Fibroblast of the conjunctiva (primary cell): ENCODE results near the gene DNAI1.

Experiments
- DNase-seq: peaks from one replicate; pipeline ENCODE4 v3.0.0-alpha.2; 2010; ENCODE audit warnings: low read depth

The DNAI1 gene

DNA sequence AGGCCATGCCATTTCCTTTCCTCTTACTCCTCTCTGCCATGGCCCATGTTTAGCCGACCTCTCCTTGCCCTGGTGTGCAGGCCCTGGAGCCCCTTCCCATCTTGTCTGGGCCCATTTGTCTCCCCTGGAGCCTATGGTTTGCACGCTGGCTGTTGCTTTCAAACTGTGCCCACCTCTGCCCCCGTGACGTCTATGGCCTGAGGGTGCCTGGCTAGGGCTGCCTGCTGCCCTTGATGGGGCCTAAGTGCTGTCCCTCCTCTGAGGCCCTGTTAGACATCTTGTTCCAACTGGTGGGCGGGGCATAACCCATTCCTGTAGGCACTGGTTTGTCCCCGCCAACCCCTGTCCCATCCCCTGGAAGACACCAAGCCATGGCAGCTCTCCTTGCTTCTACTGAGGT is 86.9 kb downstream of the DNAI1 start:
- no peak for DNase-seq

DNA sequence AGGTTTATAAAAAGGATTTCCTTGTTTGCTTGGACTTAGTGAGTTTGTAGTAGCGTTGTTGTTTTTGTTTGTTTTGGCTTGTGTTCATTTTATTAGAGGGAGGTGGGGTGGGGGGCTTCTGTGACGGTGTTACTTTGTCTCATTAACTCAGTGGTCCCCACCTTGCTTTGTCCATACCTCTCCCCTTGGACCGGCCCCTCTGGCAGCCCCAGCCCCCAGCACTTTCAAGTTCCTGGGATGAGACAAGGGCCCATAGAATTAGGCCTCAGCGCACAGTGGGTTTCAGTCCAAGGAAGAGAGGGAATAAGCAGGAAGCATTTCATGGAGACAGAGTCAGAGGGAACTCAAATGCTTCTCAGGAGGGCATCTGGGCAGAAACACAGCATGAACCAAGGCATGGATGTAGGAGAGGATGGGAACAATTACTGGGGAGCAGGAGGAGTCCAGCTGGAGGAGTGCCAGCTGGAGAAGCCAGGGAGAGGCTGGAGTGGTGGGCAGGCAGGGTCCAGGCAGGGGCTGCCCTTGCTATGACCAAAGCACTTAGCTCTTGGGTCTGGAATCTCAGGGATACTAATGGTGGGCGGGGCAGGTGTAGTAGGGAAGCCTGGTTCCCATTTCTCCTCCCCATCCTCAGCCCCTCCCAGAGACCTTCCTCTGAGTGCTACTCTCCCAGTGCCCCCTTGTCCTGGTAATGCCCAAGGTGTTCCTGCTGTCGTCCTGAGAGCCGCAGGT is 87.7 kb downstream of the DNAI1 start:
- no peak for DNase-seq

DNA sequence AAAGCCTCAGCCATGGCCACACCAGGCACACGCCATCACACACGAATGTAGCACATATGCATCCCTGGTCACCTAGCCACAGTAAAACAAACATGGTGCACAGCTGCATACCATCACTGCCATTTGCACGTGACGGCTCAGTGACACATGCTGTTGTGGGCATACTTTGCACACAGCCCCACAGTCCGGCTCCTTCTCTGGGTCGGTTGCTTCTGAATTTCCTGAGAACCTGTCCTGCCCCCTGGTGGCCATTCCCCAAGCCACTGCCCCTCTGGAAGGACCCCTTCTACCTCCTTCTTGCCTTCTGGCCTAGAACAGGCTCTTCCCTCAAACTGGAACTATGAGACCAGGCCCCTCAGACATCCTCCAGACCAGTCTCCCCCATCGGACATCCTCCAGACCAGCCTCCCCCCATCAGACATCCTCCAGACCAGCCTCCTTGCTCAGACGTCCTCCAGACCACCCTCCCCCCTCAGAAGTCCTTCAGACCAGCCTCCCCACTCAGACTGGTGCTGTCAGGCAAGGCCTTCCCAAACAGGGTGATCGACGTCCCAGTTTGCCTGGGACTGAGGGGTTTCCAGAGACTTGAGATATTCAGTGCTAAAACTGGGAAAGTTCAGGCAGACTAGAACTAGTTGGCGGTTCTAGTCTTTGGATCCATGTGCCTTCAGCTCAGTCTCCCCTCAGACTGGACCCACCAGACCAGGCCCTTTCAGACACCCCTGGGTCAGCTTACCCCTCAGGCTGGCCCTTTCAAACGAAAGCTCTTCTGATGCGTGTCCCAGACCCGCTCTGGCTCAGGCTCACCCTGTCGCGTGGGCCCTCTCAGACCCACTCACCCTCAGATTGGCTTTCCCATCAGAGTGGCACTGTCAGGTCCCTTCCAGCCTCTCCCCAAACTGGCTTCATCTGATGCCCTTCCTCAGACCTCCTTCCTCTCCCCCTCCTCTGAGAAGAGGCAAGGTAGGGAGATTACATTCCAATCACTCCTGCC is 88.5 kb downstream of the DNAI1 start:
- peak; percentile 38 for DNase-seq

DNA sequence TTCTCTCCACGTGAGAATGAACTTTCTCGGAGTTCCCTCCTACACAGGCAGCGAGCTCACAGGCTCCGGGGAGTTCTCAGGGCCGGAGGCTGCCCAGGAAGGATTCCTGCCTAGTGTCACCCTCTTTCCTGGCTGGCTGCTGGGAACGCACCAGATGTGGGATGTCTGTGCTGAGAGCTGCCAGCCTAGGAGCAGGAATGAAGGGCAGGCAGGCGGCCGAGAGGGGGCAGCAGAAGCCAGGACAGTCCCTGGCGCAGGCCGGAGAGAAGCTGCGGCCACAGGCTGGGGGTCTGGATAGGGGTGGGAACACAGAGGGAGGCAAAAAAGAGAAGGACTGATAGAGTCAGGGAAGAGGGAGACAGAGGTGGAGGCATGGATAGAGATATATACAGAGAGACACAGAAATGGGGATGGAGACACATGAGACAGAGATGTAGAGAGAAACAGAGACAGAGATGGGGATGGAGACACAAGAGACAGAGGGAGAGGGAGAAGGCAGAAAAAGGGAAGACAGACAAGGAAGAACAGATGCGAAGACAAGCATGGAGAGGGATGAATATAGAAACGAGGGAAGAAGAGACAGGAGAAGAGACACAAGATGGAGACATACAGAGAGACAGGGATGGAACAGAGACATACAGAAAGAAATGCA is 89.5 kb downstream of the DNAI1 start:
- DNase-seq: peak; percentile 35

DNA sequence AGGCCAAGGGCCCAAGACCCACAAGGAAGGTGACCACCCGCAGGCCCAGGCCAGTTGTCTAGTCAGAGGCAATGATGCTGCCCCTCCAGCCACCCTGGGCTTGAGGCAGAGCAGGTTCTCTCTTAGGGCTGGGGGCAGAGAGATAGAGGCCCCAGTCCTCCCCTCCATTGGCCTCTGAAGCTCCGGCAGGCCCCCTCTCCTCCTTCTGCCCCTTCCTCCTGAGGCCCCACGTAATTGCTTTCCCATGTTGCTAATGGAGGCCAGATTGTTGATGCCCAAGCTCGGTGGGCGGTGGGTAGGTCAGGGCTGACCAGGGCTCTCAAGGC is 90.8 kb downstream of the DNAI1 start:
- DNase-seq: no peak

DNA sequence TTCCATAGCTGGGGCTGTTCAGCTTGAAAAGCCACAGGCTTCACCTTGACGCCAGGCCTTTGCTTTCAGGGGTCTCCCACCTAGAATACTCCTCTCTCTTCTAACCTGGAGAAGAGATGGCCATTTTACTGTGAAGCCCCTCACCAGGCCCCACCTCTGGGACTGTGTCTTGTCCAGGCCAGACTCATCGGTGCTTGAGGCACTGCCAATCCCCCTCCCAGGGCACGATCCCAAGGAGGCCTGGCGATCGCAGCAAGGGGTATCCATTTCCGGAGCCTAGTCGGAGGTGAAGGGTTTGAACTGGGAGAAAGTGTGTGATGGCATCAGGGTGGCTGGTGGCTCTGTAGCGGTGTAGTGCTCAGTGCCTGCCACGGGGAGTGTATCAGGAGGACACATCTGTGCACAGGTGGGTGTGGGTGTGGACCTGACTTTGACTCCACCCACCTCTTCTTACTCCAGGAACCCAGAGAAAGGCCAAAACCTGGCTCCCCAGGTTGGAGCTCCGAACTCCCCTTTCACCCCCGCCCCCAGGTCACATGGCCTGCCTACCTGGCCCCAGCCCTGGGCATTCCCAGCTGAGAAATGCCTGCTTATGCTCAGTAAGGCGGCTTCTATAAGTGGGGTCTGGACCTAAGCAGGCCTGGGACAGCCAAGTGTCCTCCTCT is 91.5 kb downstream of the DNAI1 start:
- no peak for DNase-seq

DNA sequence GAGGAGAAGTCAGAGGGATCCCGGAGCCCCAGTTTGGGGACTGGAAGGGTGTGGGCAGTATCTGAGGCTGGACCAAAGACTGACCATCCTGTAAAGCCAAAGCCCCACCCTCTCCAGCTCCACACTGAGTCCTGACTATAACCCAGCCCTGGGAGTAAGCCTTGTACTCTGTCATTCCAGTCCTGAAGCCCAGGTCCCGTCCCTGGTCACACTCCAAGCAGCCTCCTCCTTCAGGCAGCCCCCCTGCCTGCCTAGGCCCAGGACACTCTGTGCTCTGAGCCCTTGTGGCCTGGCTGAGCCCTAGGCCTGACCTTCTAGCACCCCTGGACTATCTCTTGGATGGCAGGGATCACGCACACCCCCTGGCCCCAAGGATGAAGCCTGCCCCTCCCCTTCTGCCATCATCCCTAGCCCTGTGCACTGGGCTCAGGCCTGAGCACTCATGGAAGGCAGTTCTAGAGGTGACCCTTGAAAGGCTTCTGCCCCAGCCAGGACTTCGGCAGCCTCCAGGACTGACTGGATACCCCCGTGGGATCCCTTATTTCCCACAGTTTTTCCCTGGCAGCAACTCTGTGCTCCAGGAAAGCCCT is 92.2 kb downstream of the DNAI1 start:
- no peak for DNase-seq

DNA sequence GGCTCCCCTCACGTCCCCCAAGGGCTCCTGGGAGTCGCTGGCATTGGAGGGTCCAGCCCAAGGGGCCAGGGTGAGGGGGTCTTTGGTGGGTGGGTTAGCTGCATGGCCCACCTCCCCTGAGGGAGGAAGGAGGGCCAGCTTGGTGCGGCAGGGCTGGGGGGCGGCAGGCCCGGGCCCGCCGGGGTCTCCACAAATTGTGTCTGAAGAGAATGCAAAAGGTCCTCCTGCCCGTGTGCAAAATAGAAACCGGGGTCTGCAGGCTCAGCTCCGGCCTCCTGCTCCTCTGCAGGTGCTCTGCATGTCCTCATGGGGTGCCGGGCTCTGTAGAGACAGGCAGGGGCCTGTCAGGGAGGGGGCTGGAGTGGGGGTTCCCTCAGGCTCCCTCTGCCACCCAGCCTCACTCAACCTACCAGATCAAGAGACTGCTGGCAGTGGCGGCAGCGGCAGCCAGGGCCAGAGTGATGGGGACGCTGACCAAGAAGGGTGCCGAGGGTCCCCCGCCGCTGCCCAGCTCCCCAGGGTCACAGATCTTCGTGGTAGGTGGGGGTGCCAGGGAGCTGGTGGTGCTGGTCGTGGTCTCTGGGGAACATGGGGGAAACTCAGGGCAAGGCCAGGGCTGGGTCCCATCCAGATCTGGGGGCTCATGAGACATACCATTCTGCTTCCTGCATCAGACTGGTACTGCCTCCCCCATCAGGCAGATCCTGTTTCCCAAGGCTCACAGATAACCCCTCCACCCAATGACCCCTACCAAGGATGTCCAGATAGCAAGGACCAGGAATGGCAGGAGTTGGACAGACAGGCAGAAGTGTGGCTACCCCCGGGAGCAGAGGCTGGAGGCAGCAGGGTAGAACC is 93.4 kb downstream of the DNAI1 start:
- DNase-seq: no peak

DNA sequence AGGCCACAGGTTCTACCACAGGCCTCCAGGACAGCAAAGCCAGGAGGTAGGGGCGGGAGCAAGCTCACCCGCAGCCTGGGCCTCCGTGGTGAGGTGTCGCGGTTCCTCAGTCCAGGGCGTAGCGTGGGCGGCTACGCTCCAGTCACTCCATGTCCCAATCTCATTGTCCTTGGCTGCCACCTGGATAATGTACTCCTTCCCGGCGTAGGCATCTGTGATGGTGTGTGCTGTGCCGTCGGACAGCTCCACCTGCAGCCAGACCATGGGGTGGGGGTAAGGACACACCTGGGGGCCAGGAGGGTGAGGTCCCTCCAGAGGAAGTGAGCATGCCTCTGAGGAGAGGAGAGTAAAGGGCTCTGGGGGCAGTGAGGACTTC is 94.0 kb downstream of the DNAI1 start:
- DNase-seq: no peak

DNA sequence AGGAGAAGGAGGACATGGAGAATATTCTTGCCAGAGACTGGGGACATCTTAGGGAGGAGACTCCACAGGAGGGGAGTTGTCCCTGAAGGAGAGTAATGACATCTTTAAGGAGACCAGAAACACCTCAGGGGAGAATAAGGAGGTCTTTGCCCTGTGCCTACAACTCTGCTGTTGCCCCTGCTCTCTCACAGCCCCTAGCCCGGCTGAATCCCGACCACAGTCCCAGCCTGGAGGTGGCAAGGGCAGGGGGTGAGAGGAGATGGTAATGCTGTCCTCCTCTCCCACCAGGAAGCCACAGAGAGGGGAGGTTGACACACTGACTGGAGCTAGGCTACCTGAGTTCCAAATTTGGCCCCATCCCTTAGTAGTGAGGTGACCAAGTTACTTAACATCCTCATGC is 94.4 kb downstream of the DNAI1 start:
- DNase-seq: no peak

DNA sequence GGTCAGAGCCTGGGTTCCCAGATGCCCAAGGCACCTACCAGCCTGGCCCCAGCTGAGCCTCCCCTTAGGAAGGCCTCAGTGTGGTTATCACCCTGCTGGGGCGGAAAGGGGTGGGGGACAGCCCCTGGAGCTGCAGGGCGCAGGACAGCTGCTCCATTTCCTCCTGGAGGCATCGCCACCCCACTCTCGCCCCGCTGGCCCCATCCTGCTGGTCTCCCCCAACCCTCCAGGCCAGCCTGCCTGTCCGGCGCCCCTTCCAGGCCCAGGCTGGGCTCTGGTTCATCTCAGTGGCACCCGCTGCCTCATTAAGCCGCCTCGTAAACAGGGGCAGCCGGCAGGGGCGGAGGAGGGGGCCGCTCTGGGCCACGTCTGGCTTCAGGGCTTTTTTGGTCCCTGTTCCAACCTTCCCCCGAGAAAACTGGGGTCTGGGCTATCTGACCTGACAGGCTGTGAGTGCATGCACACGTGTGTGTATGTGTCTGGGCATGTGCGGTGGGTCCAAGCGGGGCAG is 95.0 kb downstream of the DNAI1 start:
- DNase-seq: no peak

DNA sequence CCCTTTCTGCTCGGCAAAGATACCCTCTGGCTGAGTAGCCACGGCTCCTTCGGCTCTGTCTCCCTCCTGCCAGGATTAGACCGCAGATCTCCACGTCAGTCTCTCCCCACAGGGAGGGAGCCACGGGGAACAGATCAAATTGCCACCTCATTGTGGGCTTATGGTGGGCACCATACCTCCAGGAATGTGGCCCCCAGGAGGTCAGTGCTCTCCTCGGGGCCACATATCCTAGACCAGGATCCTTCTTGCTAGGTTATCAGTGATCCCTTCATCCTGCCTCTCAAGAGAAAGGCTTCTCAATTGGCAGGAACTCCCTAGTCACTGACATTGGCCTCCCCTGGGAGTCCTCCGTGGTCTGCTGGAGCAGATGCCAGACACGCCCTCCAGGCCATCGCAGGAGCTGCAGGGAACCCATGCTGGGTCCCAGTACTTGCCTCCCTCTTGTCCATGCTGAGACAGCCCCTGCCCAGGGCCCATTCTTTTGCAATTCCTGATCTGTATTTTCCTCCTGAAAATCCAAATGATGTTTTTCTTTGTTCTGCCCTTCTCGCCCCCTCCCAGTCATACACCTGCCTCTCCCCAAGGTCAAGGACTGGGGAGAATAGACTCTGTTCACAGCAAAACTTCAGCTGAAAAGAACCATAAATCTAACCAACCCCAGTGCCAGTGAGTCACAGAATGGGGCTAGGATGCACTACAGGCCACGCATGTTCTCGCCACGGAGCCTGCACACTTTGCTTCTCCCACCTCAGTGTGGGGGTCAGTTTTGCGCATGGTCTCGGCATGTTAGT is 95.8 kb downstream of the DNAI1 start:
- DNase-seq: no peak

DNA sequence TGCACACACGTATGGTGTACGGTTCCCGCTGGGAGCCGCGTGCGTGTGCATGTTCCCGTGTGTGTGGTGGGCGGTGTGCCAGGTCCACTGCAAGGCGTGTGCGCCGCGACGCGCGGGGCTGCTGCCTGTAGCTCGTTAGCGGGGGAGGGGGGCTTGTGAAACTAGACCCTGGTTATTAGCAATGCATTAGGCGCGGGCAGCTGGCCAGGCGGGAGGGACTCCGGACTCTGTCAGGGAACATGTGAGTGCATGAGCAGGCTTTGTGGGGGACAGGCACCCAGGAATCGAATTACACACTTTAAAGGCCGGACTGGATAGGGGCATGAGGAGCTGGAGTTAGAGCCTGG is 96.4 kb downstream of the DNAI1 start:
- DNase-seq: no peak

DNA sequence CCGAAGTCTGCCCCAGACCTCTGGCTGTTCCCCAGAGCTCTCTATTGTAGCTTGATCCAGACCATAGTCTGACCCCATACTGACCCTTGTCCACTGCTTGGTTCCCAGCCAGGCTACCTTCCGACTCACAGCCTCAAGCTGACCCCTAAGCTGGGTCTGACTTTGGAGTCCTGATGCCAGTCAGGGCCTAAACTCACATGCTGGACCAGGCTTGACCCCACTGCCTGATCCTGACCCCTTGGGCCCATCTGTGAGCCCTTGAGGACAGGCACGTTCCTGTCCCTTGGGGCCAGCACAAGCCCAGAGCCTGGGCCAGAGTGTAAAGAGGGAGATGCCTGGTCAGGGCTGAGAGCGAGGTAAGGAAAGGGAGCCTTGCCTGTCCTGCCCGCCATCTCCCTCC is 96.9 kb downstream of the DNAI1 start:
- DNase-seq: no peak

DNA sequence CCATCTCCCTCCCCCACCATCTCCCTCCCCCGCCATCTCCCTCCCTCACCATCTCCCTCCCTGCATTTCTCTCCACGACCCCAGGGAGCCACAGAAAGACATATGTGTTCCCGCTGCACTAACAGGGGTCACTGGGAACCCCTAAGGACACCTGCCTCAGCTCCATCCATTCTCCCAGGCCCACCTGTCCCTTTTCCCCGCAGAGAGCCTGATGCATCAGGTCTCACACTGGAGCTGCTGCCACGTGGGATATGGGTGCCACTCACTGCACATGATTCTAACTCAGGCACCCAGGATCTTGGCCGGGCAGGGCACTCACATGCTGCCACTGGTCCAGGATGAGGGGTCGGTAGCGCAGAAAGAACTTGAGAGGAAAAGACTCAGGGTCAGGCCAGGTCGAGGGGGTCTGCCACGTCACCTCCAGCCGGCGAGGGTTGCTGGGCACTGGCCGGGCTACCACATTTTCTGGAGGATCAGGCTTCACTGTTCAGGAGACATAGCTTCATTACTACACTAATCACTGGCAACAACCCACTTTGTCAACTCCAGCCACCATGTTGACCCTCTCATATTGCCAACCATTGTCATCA is 97.4 kb downstream of the DNAI1 start:
- no peak for DNase-seq

DNA sequence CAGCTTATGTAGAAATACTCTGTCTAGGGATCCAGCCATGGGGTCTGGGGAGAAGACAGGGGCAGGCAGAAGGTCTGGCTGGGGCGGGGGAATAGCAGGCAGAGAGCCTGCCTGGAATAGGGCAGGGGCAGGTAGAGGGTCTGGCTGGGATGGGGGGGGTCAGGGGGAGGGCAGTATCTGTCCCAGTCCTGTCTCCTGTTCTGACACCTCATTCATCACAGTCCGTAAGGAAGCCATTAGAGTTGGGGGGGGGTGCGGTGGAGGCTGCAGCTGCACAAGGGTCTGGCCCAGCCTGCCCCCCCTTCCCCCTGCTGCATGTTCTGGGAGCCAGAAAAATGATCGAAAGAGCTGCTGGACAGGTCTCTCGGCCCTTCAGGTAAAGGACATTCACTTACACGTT is 98.3 kb downstream of the DNAI1 start:
- DNase-seq: no peak

DNA sequence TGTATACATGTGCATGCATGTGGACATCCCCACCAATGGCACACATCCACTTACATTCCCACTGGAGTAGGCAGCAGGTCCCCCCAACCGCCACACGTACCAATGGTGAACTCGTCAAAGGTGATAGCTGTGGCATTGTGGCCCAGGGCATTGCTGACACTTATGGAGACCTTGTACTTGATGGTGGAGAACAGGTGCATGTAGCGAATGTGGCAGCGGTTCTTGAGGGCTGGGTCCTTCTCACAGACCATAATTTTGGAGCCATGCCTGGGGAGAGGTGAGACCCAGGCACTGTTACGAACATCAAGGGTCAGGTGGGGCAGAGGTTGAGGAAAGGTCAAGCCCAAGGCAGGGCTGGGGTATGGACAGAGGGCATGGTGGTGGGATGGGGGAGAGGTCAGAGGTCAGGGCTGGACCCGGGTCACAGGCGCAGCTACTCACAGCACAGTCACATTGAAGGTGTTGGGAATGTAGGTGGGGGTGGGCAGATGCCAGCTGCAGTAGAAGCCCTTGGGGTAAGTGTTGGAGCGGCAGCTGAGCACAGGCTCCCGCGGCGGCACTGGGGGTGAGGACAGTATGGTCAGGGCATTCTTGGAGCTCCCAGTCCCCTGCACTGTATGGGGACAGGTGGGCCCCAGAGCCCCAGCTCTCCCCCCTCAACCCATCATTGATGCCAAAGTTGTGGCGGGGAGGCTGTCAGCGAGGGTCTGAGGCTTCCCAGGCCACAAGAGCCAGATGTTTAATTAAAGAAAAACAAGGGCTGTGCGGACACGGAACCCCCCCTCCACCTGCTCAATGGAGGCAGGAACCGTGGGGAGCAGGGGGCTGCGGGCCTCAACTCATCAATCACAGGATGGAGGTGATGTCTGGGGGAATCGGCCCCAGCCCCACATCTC is 99.1 kb downstream of the DNAI1 start:
- no peak for DNase-seq

DNA sequence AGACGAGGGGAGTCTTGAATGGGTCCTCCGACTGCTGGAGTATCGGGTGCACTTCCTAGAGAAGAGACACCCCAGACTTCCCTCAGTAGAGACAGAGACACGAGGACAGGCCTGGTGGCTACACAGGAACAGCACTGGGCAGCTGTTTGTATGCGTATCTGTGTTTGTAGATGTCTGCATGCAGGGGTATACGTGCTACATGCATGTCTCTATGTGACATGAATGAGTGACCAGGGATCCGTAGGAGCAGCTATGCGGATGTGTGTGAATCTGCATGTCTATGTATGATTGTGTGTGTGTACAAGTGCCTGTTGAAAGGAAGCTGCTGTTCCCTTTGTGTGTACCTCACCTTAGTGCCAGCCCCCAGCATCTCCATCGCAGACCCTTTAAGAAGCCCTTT is 99.8 kb downstream of the DNAI1 start:
- no peak for DNase-seq
